HG03159 (cell line): ENCODE measurements around the gene SCG2.
"Not testable (repeated sequence)": the region's sequence is repeated elsewhere in the genome, so short reads cannot be mapped to it uniquely, and the experiment has no call there.

ENCODE experiments used
- ATAC-seq: cut with Tn5 transposase; IDR thresholded peaks from one replicate; pipeline ENCODE4 v1.9.1; 2021; ENCODE audit warnings: mild to moderate bottlenecking, moderate library complexity; ENCODE audit not compliant: unreplicated experiment

Gene SCG2

GRCh38 chr2:223613017-223613950 lies 11.1 kb upstream of the SCG2 start:
- no peak for ATAC-seq

GRCh38 chr2:223612501-223612900 lies 10.3 kb upstream of the SCG2 start:
- ATAC-seq, result no peak

GRCh38 chr2:223611061-223611460 lies 8.9 kb upstream of the SCG2 start:
- ATAC-seq, result no peak

GRCh38 chr2:223607476-223607875 lies 5.3 kb upstream of the SCG2 start:
- ATAC-seq, result no peak

GRCh38 chr2:223606946-223607345 lies 4.8 kb upstream of the SCG2 start:
- no peak for ATAC-seq

GRCh38 chr2:223604231-223604630 lies 2.1 kb upstream of the SCG2 start:
- ATAC-seq, result no peak

- ATAC-seq, result no peak
Observed at GRCh38 chr2:223602972-223603371, 811 bp upstream of the SCG2 start.

- no peak for ATAC-seq
Observed at GRCh38 chr2:223601018-223601417, 1.1 kb downstream of the SCG2 start.

GRCh38 chr2:223599640-223600380 lies 2.4 kb downstream of the SCG2 start:
- ATAC-seq, result no peak

GRCh38 chr2:223598994-223599639 lies 3.0 kb downstream of the SCG2 start:
- ATAC-seq, result no peak

- ATAC-seq, result no peak
Observed at GRCh38 chr2:223597076-223597475, 5.1 kb downstream of the SCG2 start.

- no peak for ATAC-seq
Observed at GRCh38 chr2:223596208-223596607, 6.0 kb downstream of the SCG2 start.

- ATAC-seq, result no peak
Observed at GRCh38 chr2:223594831-223595230, 7.3 kb downstream of the SCG2 start.

GRCh38 chr2:223594259-223594658 lies 7.9 kb downstream of the SCG2 start:
- no peak for ATAC-seq

- not testable (repeated sequence) for ATAC-seq
Observed at GRCh38 chr2:223592689-223593088, 9.5 kb downstream of the SCG2 start.

- ATAC-seq, result no peak
Observed at GRCh38 chr2:223591596-223591995, 10.6 kb downstream of the SCG2 start.

- ATAC-seq, result no peak
Observed at GRCh38 chr2:223590964-223591363, 11.2 kb downstream of the SCG2 start.

GRCh38 chr2:223589901-223590300 lies 12.3 kb downstream of the SCG2 start:
- no peak for ATAC-seq

GRCh38 chr2:223588251-223588650 lies 13.9 kb downstream of the SCG2 start:
- no peak for ATAC-seq

GRCh38 chr2:223587301-223587700 lies 14.9 kb downstream of the SCG2 start:
- no peak for ATAC-seq

GRCh38 chr2:223586261-223586660 lies 15.9 kb downstream of the SCG2 start:
- no peak for ATAC-seq

- no peak for ATAC-seq
Observed at GRCh38 chr2:223585666-223586065, 16.5 kb downstream of the SCG2 start.
